Embryonic facial prominence (tissue), 1 donor: ENCODE data around the gene HPN.

Experiments used
- DNase-seq: peaks from one replicate; pipeline ENCODE4 v3.0.0-alpha.2; 2016; ENCODE audit errors: extremely low spot score

HPN gene

GRCh38 chr19:35104361-35104760 is 62.8 kb downstream of the HPN start:
- DNase-seq = no peak

- no peak for DNase-seq
Measured at GRCh38 chr19:35105047-35105410, 63.5 kb downstream of the HPN start.

- DNase-seq = no peak
Measured at GRCh38 chr19:35105411-35106290, 64.1 kb downstream of the HPN start.

- no peak for DNase-seq
Measured at GRCh38 chr19:35106291-35106583, 64.7 kb downstream of the HPN start.

- no peak for DNase-seq
Measured at GRCh38 chr19:35106898-35107541, 65.5 kb downstream of the HPN start.

GRCh38 chr19:35107545-35107944 is 66.0 kb downstream of the HPN start:
- no peak for DNase-seq

GRCh38 chr19:35108730-35109129 is 67.2 kb downstream of the HPN start:
- DNase-seq = no peak

GRCh38 chr19:35109395-35110112 is 68.0 kb downstream of the HPN start:
- DNase-seq = no peak

GRCh38 chr19:35110974-35111373 is 69.5 kb downstream of the HPN start:
- no peak for DNase-seq

GRCh38 chr19:35112995-35113688 is 71.6 kb downstream of the HPN start:
- no peak for DNase-seq

- DNase-seq = peak; percentile 69
Measured at GRCh38 chr19:35114353-35115176, 73.0 kb downstream of the HPN start.

- no peak for DNase-seq
Measured at GRCh38 chr19:35115177-35115951, 73.8 kb downstream of the HPN start, which contains the start of gene FXYD3. TSS of gene FXYD3 (plus strand) at chr19:35115823. CDS start at chr19:35119377, 3,554 bp downstream.
